Stimulated activated naive CD8-positive, alpha-beta T cell treated with anti-CD3 and anti-CD28 coated beads, Interleukin-15, Interleukin-2, amounts not matched to agents 100 U/mL and 50 U/mL, for 24 hours (primary cell): ENCODE measurements around the gene LPP.

ENCODE experiments used
- ATAC-seq: fragments of 150-1000 bp; cut with Tn5 transposase; one replicate; pipeline ENCODE4 v1.10.0; 2021
- DNase-seq: peaks from one replicate; pipeline ENCODE4 v3.0.0; 2021

The LPP gene

DNA sequence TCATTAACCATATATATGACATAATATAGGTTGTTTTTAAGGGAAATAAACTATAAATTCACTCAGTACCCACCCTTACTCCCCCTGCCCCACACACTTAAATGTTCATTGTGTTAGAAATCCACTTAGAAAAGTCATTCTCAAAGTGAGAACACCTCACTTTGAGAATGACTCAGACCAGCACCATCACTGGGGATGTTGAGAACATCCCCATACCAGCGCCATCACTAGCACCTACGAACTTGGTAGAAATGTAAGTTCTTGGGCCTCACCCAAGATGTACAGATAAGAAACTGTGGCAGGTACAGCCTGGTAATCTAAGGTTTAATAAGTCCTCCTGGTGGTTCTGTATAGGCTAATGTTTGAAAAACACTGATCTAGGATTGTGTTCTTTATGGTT lies 362.6 kb downstream of the LPP start:
- DNase-seq (no peak), ATAC-seq (peak; percentile 72)

DNA sequence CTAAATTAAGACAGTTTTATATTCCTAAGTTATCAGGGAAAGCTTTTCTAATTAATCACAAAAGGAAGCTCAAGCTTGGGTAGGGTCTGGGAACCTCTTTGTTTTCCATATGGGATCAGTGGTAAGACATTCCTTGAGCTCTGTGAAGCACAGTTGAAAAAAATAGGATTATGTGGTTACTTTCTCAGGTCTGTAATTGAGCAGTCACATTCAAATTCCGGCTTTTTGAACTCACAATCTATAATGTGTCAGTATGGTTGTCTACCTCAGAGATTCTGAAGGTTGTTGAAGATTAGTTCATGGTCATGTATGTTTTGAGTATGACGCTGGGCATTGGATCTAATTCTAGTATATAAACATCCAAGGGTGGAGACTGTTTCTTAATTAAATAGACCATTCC lies 364.5 kb downstream of the LPP start:
- no peak for DNase-seq
- ATAC-seq, result no peak

GRCh38 chr3:188518835-188519452 lies 365.0 kb downstream of the LPP start:
- no peak for DNase-seq
- ATAC-seq, result no peak

- DNase-seq (no peak), ATAC-seq (no peak)
These were observed 366.5 kb downstream of the LPP start for GRCh38 chr3:188520466-188520865.

GRCh38 chr3:188522115-188522514 lies 368.2 kb downstream of the LPP start:
- DNase-seq (no peak), ATAC-seq (no peak)

GRCh38 chr3:188523291-188523690 lies 369.3 kb downstream of the LPP start:
- DNase-seq (no peak), ATAC-seq (no peak)

GRCh38 chr3:188524052-188524451 lies 370.1 kb downstream of the LPP start:
- DNase-seq (no peak), ATAC-seq (no peak)

- no peak for DNase-seq
- no peak for ATAC-seq
These were observed 372.1 kb downstream of the LPP start for GRCh38 chr3:188526057-188526456.

- DNase-seq, result no peak
- ATAC-seq, result no peak
These were observed 373.4 kb downstream of the LPP start for GRCh38 chr3:188527389-188527788.

- ATAC-seq (no peak), DNase-seq (no peak)
These were observed 374.4 kb downstream of the LPP start for GRCh38 chr3:188528396-188528795.

- ATAC-seq (no peak), DNase-seq (no peak)
These were observed 375.3 kb downstream of the LPP start for GRCh38 chr3:188529228-188529627.

- no peak for ATAC-seq
- no peak for DNase-seq
These were observed 376.3 kb downstream of the LPP start for GRCh38 chr3:188530226-188530625.

GRCh38 chr3:188531210-188531609 lies 377.3 kb downstream of the LPP start:
- no peak for ATAC-seq
- no peak for DNase-seq

DNA sequence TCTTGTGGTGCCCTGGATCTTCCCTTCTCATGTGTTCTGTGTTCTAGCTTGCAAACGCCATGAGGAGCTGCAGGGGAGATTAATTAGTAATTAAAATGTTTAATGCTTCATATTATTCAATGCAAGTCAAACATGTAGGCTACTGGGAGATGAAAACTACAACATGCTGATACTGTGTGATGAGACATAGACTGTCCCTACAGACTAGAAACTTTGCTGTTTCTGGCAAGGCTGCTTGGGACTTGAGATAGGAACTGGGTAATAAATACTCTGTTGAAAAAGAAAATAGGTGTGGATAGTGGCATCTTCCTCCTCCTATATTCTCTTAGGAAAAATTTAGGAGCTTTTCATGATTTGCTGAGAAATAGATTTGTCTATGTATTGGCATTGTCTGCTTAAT lies 379.2 kb downstream of the LPP start:
- DNase-seq, result no peak
- no peak for ATAC-seq

DNA sequence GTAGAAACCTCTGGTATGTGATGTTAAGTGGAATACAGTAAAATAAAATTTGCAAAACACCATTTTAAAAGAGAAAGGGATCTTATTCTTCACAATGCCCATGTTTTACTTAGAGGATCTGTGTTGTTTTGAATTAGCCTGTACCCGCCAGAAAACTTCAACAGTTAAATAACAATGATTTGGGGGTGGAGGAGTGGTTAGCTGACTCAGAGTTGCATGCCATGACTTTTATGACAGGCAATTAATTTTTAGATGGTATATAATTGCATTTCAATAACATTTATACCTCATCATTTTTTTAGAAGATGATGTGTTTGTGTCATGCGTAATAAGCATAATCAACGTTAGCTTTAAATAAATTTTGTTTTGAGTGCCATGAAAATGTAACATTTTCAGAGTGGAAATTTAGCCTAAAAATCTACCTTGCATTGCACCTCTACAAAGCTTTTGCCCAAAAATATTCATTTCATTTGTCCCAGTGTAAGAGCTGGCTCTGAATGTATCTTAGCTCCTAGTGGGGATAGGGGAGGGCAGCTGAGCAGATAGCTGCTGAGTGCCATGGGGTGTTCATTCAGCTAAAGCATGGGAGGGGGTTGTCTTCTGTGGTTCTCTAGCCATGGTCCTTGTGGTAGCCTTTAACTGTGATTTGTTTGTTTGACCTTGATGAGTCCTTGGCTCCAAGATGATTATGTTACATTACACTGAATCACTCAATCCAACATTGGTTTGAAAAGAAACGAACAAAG lies 379.8 kb downstream of the LPP start:
- no peak for DNase-seq
- no peak for ATAC-seq

DNA sequence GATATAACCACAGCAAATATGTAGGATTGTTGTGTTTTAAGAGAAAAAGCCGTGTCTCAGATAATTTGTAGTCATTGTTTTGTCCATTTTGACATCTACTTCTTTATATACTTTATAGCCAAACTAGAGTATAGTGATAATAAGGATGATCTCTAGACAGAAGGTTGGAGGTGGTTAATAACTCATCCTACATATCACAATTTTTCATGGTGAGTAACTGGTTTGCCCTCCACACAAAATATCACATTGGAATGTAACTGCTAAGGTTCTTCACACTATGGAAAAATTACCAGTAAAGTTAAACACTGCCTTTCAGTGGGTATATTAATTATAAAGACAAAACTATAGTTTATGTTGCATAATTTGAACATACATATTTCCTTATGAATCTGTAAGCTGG lies 380.7 kb downstream of the LPP start:
- DNase-seq (no peak), ATAC-seq (no peak)

DNA sequence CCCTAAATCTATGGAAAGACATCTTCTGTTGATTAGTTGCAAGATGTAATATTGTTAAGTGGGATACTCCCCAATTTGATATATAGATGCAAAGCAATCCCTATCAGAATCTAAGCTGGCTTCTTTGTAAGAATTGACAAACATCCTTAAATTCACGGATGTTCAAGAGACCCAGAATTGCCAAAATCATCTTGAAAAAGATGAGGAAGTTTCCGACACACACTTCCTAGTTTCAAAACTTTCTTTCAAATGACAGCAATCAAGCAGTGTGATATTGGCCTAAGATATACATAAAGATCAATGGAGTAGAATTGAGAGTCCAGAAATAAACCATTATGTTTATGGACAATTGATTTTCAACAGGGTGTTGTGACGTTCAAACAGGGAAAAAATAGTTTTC lies 383.6 kb downstream of the LPP start:
- no peak for ATAC-seq
- DNase-seq, result no peak

DNA sequence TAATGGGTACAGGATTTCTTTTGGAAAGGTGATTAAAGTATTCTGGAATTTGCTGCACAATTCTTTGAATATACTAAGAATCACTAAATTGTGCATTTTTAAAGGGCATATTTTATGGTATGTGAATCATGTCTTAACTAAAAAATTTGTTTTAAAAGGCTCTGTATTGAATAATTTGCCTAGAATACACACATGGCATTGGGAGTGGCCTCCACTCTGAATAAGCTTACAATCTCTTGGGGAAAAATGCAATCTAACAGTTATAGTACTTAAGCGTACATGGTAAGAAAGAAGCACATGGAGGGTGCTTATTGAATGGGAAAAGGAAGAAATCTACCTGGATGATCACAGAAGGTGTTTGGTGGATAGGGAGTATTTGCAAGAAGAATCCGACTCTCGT lies 385.1 kb downstream of the LPP start:
- ATAC-seq (no peak), DNase-seq (no peak)

DNA sequence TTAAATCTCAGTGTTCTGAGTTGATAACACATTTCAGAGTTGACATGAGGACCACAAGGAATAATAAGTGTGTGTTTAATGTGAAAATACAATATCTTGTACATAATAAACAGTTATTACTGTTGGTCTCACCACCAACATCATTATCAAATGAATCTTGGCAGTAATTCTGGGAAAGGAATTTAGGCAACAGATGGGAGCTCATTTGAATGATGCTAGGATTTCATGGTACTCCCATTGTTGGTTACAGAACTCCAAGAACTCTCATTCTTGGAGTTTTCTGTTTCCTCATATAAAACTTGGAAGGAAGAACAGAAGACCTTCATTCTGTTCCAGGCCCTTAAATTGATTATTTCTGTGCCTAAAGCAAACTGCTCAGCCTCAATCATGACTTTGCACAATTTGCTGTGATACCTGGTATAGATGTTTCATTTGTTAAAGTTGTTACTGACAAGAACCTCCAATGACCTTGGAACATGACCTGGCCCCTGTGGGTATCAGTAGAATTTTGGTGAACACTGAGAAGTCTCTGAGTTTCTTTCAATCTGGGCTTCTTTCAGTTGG lies 385.8 kb downstream of the LPP start:
- DNase-seq, result no peak
- ATAC-seq, result no peak

DNA sequence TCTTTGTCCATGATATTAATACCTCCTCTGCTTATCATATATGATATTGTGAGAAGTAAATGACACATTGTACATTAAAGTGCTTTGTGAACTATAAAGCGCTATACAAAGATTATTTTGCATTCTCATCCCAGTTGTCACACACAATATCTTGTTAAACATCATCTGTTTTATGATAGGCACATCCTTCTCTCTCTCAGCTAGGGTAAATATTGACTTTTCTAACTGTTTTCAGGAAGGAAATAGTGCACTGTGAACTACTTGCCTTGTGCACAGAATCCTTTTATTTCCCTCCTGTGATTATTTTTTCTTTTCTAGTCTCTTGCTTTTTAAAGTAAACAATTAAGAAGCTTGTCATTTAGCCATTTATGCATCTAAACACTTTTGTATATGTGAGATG lies 388.2 kb downstream of the LPP start:
- no peak for ATAC-seq

GRCh38 chr3:188544012-188544411 lies 390.1 kb downstream of the LPP start:
- ATAC-seq (no peak), DNase-seq (no peak)

More for the DNA sequence above, 388.2 kb downstream of the LPP start:
- DNase-seq, result no peak

GRCh38 chr3:188546835-188547670 lies 393.1 kb downstream of the LPP start:
- no peak for DNase-seq
- ATAC-seq, result no peak

- DNase-seq (peak; percentile 10), ATAC-seq (peak; percentile 98)
These were observed 399.6 kb downstream of the LPP start for GRCh38 chr3:188553569-188553968.
